OCI-LY1 (cell line): ENCODE data around the gene LSM14A.

Source experiments
- H2AFZ ChIP-seq: fragments of 200-600 bp; sonication (generic), shearing (Covaris generic); 2 replicates; pipeline ENCODE4 v1.6.0; 2014; ENCODE audit warnings: antibody characterized with exemption, mild to moderate bottlenecking, low read length
- H3F3A ChIP-seq: fragments of 200-600 bp; sonication (generic), shearing (Covaris generic); 2 replicates; pipeline ENCODE4 v1.6.0; 2014; ENCODE audit warnings: mild to moderate bottlenecking, antibody characterized with exemption, low read length, moderate library complexity; ENCODE audit not compliant: insufficient read depth
- H3K27ac ChIP-seq: fragments of 200-600 bp; sonication (generic); 2 replicates; pipeline ENCODE4 v1.5.1; 2014; ENCODE audit warnings: low read length, mixed run types, mild to moderate bottlenecking, low read depth; ENCODE audit not compliant: poor library complexity, severe bottlenecking
- H3K27me3 ChIP-seq: fragments of 200-600 bp; sonication (generic); 2 replicates; pipeline ENCODE4 v1.6.0; 2014; ENCODE audit warnings: antibody characterized with exemption, mild to moderate bottlenecking, low read length, moderate library complexity; ENCODE audit not compliant: insufficient read depth
- H3K36me3 ChIP-seq: fragments of 200-600 bp; sonication (generic); 2 replicates; pipeline ENCODE4 v1.6.1; 2014; ENCODE audit warnings: mild to moderate bottlenecking, antibody characterized with exemption, low read length, moderate library complexity, mixed read lengths; ENCODE audit not compliant: insufficient read depth
- H3K4me1 ChIP-seq: fragments of 200-600 bp; sonication (generic); 2 replicates; pipeline ENCODE4 v1.5.1; 2014; ENCODE audit warnings: mild to moderate bottlenecking, low read length, moderate library complexity; ENCODE audit not compliant: insufficient read depth, severe bottlenecking
- H3K4me2 ChIP-seq: fragments of 200-600 bp; sonication (generic), shearing (Covaris generic); 2 replicates; pipeline ENCODE4 v1.6.1; 2014; ENCODE audit warnings: low read length
- H3K4me3 ChIP-seq: fragments of 200-600 bp; sonication (generic); 2 replicates; pipeline ENCODE4 v1.5.1; 2014; ENCODE audit warnings: low read length, low read depth, mild to moderate bottlenecking, mixed read lengths; ENCODE audit not compliant: poor library complexity, severe bottlenecking
- H3K79me2 ChIP-seq: fragments of 200-600 bp; shearing (Covaris generic); 2 replicates; pipeline ENCODE4 v1.6.1; 2016; ENCODE audit warnings: mixed run types, low read length, mixed read lengths; ENCODE audit not compliant: insufficient read depth
- H3K9ac ChIP-seq: fragments of 200-600 bp; sonication (generic), shearing (Covaris generic); 2 replicates; pipeline ENCODE4 v1.6.1; 2014; ENCODE audit warnings: mild to moderate bottlenecking, low read length, mixed read lengths
- H3K9me2 ChIP-seq: fragments of 200-600 bp; sonication (generic), shearing (Covaris generic); 2 replicates; pipeline ENCODE4 v1.6.1; 2014; ENCODE audit warnings: low read depth, mild to moderate bottlenecking, low read length, mixed read lengths
- H3K9me3 ChIP-seq: fragments of 200-600 bp; shearing (Covaris generic); 2 replicates; pipeline ENCODE4 v1.6.1; 2014; ENCODE audit warnings: low read length, mixed read lengths
- H4K20me1 ChIP-seq: fragments of 200-600 bp; sonication (generic), shearing (Covaris generic); 2 replicates; pipeline ENCODE4 v1.6.0; 2016; ENCODE audit warnings: mild to moderate bottlenecking, low read length; ENCODE audit not compliant: insufficient read depth
- CTCF ChIP-seq: fragments of 200-600 bp; sonication (generic), shearing (Covaris generic); IDR thresholded peaks from 2 replicates; pipeline ENCODE4 v1.5.1; 2017; ENCODE audit warnings: mild to moderate bottlenecking, antibody characterized with exemption, low read length, moderate library complexity, mixed read lengths
- EZH2 ChIP-seq: fragments of 200-600 bp; sonication (generic), shearing (Covaris generic); IDR thresholded peaks from 2 replicates; pipeline ENCODE4 v1.8.0; 2017; ENCODE audit warnings: borderline replicate concordance, mixed run types, mild to moderate bottlenecking, antibody characterized with exemption, low read length, moderate library complexity, mixed read lengths

The LSM14A gene

DNA sequence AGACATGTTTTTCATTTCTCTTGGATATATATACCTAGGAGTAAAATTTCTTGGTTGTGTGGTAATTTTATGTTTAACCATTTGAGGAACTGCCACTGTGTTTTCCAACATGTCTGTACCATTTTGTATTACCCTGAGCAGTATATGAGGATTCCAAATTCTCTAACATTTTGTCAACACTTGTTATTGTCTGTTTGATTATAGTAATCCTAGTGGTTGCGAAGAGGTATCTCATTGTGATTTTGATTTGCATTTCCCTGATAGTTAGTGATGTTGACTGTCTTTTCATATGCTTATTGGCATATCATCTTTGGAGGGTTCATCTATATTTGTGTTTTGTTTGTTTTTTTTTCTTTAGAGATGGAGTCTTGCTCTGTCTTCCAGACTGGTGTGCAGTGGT is 103.4 kb downstream of the LSM14A start:
- no peaks in the 10 kb centered on the region for H3K9me3 ChIP-seq
- H3K36me3 ChIP-seq = no peaks in the 10 kb centered on the region
- H2AFZ ChIP-seq = no peak overlapping the region
- no peak overlapping the region for H3K4me2 ChIP-seq
- H3K4me1 ChIP-seq = peaks cover 12% of the 10 kb centered on the region
- no peak overlapping the region for H3K4me3 ChIP-seq
- H3K9me2 ChIP-seq = no peaks in the 10 kb centered on the region
- no peaks in the 10 kb centered on the region for H3F3A ChIP-seq
- H3K9ac ChIP-seq = no peak overlapping the region
- no peaks in the 10 kb centered on the region for H3K79me2 ChIP-seq
- no peak overlapping the region for H3K27ac ChIP-seq
- H4K20me1 ChIP-seq = no peaks in the 10 kb centered on the region
- no peaks in the 10 kb centered on the region for H3K27me3 ChIP-seq
- TF ChIP-seq EZH2 (no peak), CTCF (no peak)

DNA sequence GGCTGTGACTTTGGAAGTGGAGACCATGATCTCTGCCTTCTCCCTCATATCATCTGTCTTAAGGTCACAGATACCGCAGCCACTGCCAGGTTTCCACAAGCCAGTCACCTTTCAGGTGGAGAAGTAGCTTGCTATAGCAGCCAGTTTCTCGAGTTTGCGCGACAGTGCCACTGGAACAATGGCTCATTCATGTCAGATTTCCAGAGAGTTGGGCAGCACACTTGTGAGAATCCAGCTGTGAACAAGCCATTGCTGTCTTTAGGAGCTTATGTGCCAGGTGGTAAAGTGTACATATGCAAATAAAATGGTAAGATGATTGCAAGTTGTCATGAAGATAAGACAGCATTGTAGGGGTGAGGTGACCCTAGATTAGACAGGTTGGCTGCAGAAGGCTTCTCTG is 104.3 kb downstream of the LSM14A start:
- no peak overlapping the region for H3K27ac ChIP-seq
- H3K9ac ChIP-seq = no peak overlapping the region; the same call in 1 of the 2 replicates
- no peaks in the 10 kb centered on the region for H3F3A ChIP-seq
- TF ChIP-seq CTCF (no peak), EZH2 (no peak)
- H3K9me2 ChIP-seq = no peaks in the 10 kb centered on the region
- H3K36me3 ChIP-seq = no peaks in the 10 kb centered on the region
- H3K9me3 ChIP-seq = no peaks in the 10 kb centered on the region
- no peak overlapping the region for H3K4me3 ChIP-seq
- H3K27me3 ChIP-seq = no peaks in the 10 kb centered on the region
- H4K20me1 ChIP-seq = no peaks in the 10 kb centered on the region
- no peak overlapping the region for H3K4me2 ChIP-seq
- no peaks in the 10 kb centered on the region for H3K79me2 ChIP-seq
- no peak overlapping the region for H2AFZ ChIP-seq
- H3K4me1 ChIP-seq = peaks cover 10% of the 10 kb centered on the region

GRCh38 chr19:34277244-34277643 is 104.9 kb downstream of the LSM14A start:
- Histone ChIP-seq H3K9me3 (no peaks in the 10 kb centered on the region), H3K4me2 (no peak overlapping the region), H3K36me3 (no peaks in the 10 kb centered on the region), H3K4me1 (peaks cover 10% of the 10 kb centered on the region), H3F3A (no peaks in the 10 kb centered on the region), H4K20me1 (no peaks in the 10 kb centered on the region), H3K4me3 (no peak overlapping the region), H2AFZ (no peak overlapping the region), H3K9me2 (no peaks in the 10 kb centered on the region), H3K9ac (no peak overlapping the region; the same call in 1 of the 2 replicates), H3K27ac (no peak overlapping the region), H3K27me3 (no peaks in the 10 kb centered on the region), H3K79me2 (no peaks in the 10 kb centered on the region)
- no peak for TF ChIP-seq EZH2
- no peak for TF ChIP-seq CTCF
